WI38 (cell line): ENCODE measurements around the gene CDK12.
A peak's percentile ranks its signal among the peaks of the same experiment; 100 is the strongest.
"Not testable (repeated sequence)": the region's sequence is repeated elsewhere in the genome, so short reads cannot be mapped to it uniquely, and the experiment has no call there.

ENCODE experiments used
- H3K4me3 ChIP-seq: 2 replicates; pipeline ENCODE4 v1.5.1; 2011; ENCODE audit warnings: low read depth, mild to moderate bottlenecking, control low read depth, low read length
- CTCF ChIP-seq: IDR thresholded peaks from 2 replicates; pipeline ENCODE4 v1.5.1; 2012; ENCODE audit warnings: low read depth, mild to moderate bottlenecking, control low read depth, low read length

Gene CDK12

DNA sequence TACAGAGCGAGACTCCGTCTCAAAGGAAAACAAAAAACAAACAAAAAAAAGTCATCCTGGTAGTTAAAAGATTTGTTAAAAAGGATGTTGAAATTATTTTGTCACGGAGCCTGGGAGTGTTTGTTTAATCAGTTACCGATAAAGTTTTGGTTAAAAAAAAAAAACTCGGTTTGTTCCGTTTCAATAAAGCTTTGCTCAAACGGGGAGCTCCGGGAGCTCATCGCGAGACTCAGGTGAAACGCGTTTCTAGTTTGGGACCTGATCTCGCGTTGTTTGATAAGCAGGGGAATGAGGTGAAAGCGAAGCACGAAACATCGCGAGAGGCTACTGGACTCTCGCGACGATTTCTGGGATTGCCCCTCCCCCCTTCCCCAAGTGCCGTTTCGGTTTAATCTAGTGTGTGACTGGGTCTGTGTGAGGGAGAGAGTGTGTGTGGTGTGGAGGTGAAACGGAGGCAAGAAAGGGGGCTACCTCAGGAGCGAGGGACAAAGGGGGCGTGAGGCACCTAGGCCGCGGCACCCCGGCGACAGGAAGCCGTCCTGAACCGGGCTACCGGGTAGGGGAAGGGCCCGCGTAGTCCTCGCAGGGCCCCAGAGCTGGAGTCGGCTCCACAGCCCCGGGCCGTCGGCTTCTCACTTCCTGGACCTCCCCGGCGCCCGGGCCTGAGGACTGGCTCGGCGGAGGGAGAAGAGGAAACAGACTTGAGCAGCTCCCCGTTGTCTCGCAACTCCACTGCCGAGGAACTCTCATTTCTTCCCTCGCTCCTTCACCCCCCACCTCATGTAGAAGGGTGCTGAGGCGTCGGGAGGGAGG is at the start of gene CDK12:
Gene CDK12, plus strand, starts transcription at position 374 of the 813 bp plus-strand sequence. CDS start 586 bp downstream, outside the sequence.
- H3K4me3 ChIP-seq = peak within 1 kb of the TSS; percentile 97
- no peak for TF ChIP-seq CTCF

- TF ChIP-seq CTCF = no peak
Measured at GRCh38 chr17:39416141-39416540, 45.1 kb upstream of the CDK12 start.

GRCh38 chr17:39429600-39429999 is 31.7 kb upstream of the CDK12 start:
- no peak overlapping the region for H3K4me3 ChIP-seq
- TF ChIP-seq CTCF = no peak

More at GRCh38 chr17:39416141-39416540, 45.1 kb upstream of the CDK12 start:
- H3K4me3 ChIP-seq = no peak overlapping the region

DNA sequence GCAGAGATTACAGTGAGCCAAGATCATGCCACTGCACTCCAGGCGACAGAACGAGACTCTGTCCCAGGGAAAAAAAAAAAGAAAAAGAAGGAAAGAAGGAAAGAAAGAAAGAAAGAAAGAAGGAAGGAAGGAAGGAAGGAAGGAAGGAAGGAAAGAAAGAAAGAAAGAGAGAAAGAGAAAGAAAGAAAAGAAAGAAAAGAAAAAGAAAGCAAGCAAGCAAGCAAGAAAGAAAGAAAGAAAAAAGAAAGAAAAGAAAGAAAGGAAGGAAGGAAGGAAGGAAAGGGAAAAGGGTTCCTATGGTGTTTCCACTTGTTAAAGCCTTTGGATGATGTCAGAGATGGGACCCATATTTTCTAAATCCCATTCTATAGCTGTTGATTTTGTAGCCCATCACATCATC is 21.4 kb upstream of the CDK12 start:
- H3K4me3 ChIP-seq = not testable (repeated sequence)

DNA sequence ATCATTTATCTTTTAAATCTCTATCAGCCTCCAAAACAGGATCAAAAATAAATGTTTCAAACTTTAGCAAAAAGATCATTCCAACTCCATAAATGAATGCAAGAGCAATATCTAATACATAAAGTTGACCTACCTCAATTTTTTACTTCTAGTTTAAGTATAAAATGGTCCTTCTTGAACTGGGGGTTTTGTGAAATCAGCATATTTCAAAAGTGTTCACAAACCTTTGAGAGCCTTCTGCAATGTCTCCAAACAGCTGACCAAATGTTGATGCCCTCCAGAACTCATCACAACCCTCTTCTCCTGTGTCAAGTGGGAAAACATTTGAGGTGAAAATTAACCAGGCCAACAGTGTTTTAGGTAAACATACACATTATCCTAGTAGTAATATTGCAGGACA is 18.0 kb upstream of the CDK12 start:
- TF ChIP-seq CTCF = no peak
- H3K4me3 ChIP-seq = no peak overlapping the region

GRCh38 chr17:39447561-39447960 is 13.7 kb upstream of the CDK12 start:
- TF ChIP-seq CTCF = no peak

DNA sequence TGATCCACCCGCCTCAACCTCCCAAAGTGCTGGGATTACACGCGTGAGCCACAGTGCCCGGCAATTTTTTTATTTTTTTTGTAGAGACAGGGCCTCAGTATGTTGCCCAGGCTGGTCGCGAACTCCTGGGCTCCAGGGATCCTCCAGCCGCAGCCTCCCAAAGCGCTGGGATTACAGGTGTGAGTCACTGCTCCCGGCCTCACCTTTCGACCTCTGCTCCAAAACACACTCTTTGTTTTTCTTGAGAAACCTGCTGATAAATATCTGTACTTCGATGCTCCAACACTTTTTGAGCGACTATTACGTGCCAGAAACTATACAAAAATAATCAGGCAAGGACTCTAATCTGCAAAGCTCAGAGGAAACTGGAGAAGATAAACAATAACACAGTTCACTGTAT is 11.2 kb upstream of the CDK12 start:
- TF ChIP-seq CTCF = no peak
- peak overlapping the region; percentile 90 for H3K4me3 ChIP-seq

More at GRCh38 chr17:39447561-39447960, 13.7 kb upstream of the CDK12 start:
- H3K4me3 ChIP-seq = no peak overlapping the region
